ENCODE results near the gene CDH5.

CDH5 gene

DNA sequence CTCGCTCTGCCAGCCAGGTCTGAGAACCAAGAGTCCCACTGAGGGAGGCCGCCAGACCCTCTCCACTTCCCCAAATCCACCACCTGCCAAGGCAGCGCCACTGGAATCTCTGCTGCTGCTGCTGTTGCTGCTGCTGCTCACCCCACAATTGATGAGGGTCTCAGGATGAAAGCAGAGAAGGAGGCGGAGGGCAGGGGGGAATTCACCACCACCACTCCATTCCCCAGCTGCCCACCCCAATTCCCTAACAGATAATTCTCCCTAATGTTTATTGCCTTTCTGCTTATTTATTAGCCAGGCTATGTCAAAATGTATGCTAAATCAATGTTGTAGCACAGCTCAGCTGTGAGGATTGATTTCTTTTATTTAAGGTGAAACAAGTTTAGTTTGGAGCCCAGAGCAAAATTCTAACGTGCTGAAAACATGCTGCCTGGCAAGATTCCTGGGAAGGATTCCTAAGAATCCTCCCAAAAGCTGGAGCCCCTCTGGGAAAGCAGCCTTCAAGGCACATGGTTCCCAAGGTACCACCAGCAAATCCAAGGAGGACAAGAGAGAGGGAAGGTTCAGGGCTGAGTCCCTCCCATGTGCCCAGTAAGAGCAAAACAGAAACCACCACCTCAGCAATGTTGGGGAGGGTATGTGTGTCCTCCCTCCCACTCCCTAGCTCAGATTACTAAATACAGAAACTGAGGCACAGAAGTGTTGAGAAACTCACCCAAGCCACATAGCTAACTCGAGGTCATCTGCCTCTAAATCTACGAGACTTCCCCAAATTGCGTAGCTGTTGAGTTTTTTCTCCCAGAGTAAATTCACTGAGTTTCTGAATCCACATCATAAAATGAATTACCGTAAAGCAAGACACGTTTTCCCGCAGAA lies 12.2 kb upstream of the CDH5 start:
- no peak for DNase-seq (ENCODE audit: low read depth)

DNA sequence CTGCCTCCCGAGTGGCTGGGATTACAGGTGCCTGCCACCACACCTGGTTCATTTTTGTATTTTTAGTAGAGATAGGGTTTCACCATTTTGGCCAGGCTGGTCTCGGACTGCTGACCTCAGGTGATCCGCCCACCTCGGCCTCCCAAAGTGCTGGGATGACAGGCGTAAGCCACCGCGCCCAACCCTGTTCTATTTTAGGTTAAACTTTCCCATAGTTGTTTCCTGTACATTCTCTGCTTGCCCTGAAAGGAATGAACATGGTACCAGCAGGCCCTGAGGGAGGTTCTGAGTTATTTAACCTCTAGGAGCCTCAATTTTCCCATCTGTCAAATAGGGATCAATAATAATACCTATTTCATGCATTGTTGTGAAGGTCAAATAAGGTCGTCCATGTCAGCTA lies 11.0 kb upstream of the CDH5 start:
- DNase-seq (ENCODE audit: low read depth), result no peak

- DNase-seq (ENCODE audit: low read depth), result peak; percentile 77
Observed at GRCh38 chr16:66357523-66357928, 9.0 kb upstream of the CDH5 start.

- no peak for DNase-seq (ENCODE audit: low read depth)
Observed at GRCh38 chr16:66358231-66358630, 8.3 kb upstream of the CDH5 start.

GRCh38 chr16:66359012-66359411 lies 7.5 kb upstream of the CDH5 start:
- DNase-seq (ENCODE audit: low read depth), result peak; percentile 41

DNA sequence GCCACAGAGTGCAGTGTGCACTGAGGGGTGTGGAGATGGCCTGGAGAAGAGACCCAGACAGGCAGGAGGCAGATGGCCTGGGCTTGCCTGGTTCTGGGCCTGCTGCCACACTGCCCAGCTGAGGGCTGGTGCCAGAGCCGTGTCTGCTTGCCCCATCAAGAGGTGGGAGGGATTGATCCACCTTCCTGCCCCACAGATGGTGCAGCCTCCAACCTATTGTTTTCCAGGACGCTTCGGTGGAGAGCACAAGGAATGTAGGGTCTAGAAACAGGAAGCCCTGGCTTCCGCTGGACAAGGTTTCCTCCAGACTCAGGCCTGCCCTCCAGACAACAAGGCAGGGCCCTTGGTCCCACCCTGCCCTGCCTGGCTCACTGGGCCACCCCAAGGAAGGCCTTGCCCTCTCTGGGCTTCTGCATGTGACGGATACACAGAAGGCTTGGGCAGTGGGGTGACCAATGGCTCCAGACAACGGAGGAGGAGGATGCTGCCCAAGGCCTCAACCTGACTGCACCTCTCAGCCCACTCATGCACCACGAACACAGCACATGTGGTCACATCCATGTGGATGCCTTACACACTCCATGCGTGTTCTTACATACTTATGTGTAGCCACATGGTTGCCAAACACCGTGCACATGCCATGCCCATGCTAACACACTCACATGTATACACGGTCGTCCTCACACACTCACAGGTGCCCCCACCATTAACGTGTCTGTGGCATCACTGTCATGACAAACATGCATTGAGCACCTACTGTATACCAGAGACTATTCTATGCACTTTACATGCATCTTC lies 6.5 kb upstream of the CDH5 start:
- no peak for DNase-seq (ENCODE audit: low read depth)

- no peak for DNase-seq (ENCODE audit: low read depth)
Observed at GRCh38 chr16:66360624-66361324, 5.7 kb upstream of the CDH5 start.

GRCh38 chr16:66361604-66362135 lies 4.8 kb upstream of the CDH5 start:
- DNase-seq (ENCODE audit: low read depth), result no peak

DNA sequence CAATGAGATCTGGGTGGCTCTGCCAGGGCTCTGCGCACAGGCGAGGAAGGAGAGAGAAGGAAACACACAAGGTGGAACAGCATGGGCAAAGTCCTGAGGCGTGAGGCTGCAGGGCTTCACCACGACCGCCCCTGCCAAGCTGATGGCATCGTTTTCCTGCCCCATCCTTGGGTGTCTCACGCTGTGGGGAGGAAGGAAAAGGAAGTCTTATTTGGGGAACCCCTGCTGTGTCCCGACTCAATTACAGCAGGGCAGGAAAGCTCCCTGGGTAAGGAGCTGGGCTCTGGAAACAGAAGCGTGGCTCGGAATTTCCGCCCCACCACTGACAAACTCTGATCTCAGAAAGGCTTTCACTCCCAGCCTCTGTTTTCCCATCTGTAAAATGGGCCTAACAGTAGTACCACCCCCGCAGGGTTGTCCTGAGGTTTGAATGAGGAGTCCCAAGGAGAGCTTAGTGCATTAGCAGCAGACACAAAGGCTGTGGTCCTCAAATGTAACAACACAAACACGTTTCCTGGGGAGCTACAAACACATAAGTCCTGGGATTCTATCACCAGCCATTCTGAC lies 3.2 kb upstream of the CDH5 start:
- DNase-seq (ENCODE audit: low read depth), result no peak

- DNase-seq (ENCODE audit: low read depth), result no peak
Observed at GRCh38 chr16:66364117-66364958, 2.2 kb upstream of the CDH5 start.

DNA sequence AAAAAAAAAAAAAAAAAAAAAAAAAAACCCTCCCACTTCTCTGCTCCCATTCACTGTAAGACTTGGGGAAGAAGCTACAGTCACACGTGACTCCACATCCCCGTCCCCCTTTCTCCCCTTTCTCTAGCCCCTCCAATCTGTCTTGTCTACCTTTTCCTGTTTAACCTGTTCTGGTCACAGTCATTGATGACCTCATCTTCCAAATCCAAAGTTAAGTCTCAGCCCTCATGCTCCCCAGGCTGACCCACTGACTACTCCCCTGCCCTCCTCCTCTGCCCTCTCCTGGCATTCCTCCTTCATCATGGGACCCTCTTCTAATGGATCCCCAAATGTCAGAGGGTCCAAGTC lies 1.6 kb upstream of the CDH5 start:
- DNase-seq (ENCODE audit: low read depth), result no peak

DNA sequence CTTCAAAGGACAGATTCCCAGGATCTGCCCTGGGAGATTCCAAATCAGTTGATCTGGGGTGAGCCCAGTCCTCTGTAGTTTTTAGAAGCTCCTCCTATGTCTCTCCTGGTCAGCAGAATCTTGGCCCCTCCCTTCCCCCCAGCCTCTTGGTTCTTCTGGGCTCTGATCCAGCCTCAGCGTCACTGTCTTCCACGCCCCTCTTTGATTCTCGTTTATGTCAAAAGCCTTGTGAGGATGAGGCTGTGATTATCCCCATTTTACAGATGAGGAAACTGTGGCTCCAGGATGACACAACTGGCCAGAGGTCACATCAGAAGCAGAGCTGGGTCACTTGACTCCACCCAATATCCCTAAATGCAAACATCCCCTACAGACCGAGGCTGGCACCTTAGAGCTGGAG lies 840 bp upstream of the CDH5 start:
- DNase-seq (ENCODE audit: low read depth), result peak; percentile 54

DNA sequence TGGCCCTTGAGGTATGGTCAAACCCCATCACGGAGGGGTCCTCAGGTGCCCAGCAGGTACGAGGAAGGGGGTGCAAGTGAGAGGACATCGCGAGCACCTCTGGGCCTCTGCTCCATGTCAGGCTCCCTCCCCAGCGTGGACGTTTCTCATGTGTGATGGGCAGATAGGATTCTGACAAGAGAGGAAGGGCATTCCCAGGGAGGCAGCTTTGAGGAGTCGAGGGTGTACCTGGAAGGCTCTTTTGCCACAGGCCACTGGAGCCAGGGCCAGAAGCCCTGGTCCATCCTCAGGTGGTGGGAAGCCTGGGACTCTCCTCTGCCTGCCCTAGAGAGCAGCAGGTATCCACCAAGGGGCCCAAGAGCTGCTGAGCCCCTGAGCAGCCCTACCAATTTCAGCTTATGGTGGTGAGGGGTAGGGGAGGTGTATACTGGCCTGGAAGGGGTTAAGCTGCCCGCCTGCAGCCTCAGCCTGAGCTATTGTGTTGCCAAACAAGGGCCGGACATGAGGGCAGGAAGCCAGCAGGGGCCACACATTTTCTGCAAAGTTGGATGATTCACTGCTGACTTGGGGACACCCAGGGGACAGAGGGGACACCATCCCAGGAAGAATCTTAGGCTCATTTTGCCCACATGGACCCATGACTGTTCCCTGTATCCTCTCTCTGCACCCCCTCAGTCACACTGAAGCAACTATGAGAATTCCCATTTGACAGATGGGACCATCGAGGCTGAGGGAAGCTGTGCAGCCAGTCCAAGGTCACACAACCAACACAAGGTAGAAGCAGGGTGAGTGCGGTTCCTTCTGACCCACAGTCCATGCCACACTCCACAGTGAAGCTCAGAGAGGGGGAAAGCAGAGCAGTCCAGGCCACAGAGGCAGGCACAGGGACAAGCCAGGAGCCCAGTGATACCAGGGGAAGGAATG lies 1.7 kb downstream of the CDH5 start:
- DNase-seq (ENCODE audit: low read depth), result no peak

DNA sequence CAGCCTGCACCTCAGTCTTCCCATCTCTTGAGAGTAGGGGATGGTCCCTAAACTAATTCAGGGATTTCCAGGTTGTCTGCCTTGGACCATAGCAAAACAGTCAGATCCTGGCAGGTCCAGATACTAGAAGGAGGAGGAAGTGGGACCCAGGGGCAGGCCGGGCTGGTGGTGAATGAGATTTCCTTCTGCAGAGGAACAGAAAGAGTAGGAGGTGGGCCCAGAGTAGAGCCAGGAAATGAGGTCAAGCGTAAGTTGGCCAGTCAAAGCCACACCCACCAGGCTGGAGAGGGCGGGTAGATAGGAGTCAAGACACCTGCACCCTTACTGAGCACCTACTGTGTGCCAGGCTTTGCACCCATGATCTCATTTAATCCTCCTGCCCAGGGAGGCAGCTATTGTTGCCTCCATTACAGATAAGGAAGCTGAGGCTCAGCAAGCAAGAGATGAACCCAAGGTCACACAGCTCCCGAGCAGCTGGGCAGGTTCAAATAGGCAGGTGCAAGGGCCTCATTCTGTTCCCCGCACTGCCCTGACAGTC lies 2.6 kb downstream of the CDH5 start:
- DNase-seq (ENCODE audit: low read depth), result no peak

- DNase-seq (ENCODE audit: low read depth), result no peak
Observed at GRCh38 chr16:66370786-66371684, 4.5 kb downstream of the CDH5 start.

GRCh38 chr16:66372078-66372897 lies 5.8 kb downstream of the CDH5 start:
- no peak for DNase-seq (ENCODE audit: low read depth)

DNA sequence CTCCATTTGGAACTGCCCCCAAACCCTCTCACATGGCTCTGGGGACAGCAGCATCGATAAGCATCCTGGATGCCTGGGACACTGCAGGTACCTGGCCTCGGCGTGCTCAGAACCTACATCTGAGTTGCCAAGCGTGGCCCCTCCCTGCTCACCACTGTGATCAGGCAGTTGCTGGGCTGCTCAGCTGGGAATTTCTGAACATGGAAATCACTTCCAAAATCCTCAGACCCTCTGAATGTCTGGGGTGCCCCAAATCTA lies 6.3 kb downstream of the CDH5 start:
- DNase-seq (ENCODE audit: low read depth), result no peak

- DNase-seq (ENCODE audit: low read depth), result no peak
Observed at GRCh38 chr16:66373667-66374066, 7.2 kb downstream of the CDH5 start.
